A549 (cell line): Measurements from ENCODE around the gene CACNA1I. TPM values are rescaled to one million over a fixed set of nuclear protein-coding genes. Genes with fewer than 3 reads are reported as not detected.

Experiments
- ATAC-seq, 2 experiments: fragments of 200-7000 bp in 1 of 2; fragments of >200 bp in 1 of 2; cut with Nextera tagmentation in 1 of 2; cut with Tn5 transposase in 1 of 2; 3 replicates each; pipeline versions ENCODE4 v1.8.0 to v1.9.1; 2018 to 2020; ENCODE audit warnings: mild to moderate bottlenecking in 1 of 2, moderate library complexity in 1 of 2
- CTCF ChIA-PET: fragments of 300-600 bp; sonication (Branson Sonifier 250); formaldehyde crosslinking; extraction: SDS; loops from one replicate; lab custom pipeline; 2021; ENCODE audit warnings: antibody characterized with exemption, inconsistent platforms; lab: Yijun Ruan, JAX
- POLR2A ChIA-PET: fragments of 350-600 bp; formaldehyde crosslinking; extraction: SDS; loops from one replicate; lab custom pipeline; 2021; ENCODE audit warnings: antibody characterized with exemption, inconsistent platforms; lab: Yijun Ruan, JAX
- DNase-seq, 2 experiments: peaks; one replicate each; pipeline versions ENCODE4 v3.0.0 to v3.0.0-alpha.2; 2011 to 2016; ENCODE audit warnings: low read depth in 1 of 2, low spot score in 1 of 2
- FAIRE-seq: peaks from 2 replicates; lab custom pipeline; 2011; peaks lifted over from hg19 to GRCh38; lab: Jason Lieb, UNC
- H3K27ac ChIP-seq, 2 experiments: fragments of >200 bp; sonication (Bioruptor Twin); formaldehyde crosslinking; 3 replicates each; pipeline ENCODE4 v1.5.1; 2016 to 2017
- H3K4me1 ChIP-seq: fragments of >200 bp; sonication (Bioruptor Twin); formaldehyde crosslinking; 3 replicates; pipeline ENCODE4 v1.6.1; 2016
- H3K4me2 ChIP-seq: fragments of >200 bp; sonication (Bioruptor Twin); formaldehyde crosslinking; 3 replicates; pipeline ENCODE4 v1.6.1; 2016
- H3K4me3 ChIP-seq: fragments of >200 bp; sonication (Bioruptor Twin); formaldehyde crosslinking; 3 replicates; pipeline ENCODE4 v1.5.1; 2016
- H3K9me3 ChIP-seq: fragments of >200 bp; sonication (Bioruptor Twin); formaldehyde crosslinking; 3 replicates; pipeline ENCODE4 v1.6.1; 2016
- ATOH8 ChIP-seq: fragments of 250-450 bp; sonication (Bioruptor Pico); IDR thresholded peaks from 2 replicates; pipeline ENCODE4 v1.5.0; 2020; ENCODE audit warnings: low read depth, mild to moderate bottlenecking, moderate library complexity
- BHLHE40 ChIP-seq: IDR thresholded peaks from 2 replicates; pipeline ENCODE4 v1.6.1; 2012; ENCODE audit warnings: low read depth, low read length, inconsistent platforms
- CBX8 ChIP-seq: fragments of 200-600 bp; sonication (generic); IDR thresholded peaks from 2 replicates; pipeline ENCODE4 v1.6.1; 2016
- CEBPB ChIP-seq, 2 experiments: fragments of >200 bp in 1 of 2; sonication (Bioruptor Twin) in 1 of 2; formaldehyde crosslinking in 1 of 2; IDR thresholded peaks; 2 replicates each; pipeline ENCODE4 v1.6.1; 2012 to 2016
- CHD2 ChIP-seq: fragments of 150-350 bp; IDR thresholded peaks from 2 replicates; pipeline ENCODE4 v1.6.1; 2014; ENCODE audit warnings: low read length; ENCODE audit not compliant: partially characterized antibody
- CHD4 ChIP-seq: fragments of 200-600 bp; sonication (generic); IDR thresholded peaks from 2 replicates; pipeline ENCODE4 v1.6.1; 2016; ENCODE audit warnings: antibody characterized with exemption, mild to moderate bottlenecking, borderline replicate concordance
- EHF ChIP-seq: fragments of 250-450 bp; sonication (Bioruptor Pico); IDR thresholded peaks from 2 replicates; pipeline ENCODE4 v1.5.0; 2020; ENCODE audit warnings: mild to moderate bottlenecking
- EHMT2 ChIP-seq: fragments of 200-600 bp; sonication (generic); IDR thresholded peaks from 2 replicates; pipeline ENCODE4 v1.6.1; 2016; ENCODE audit warnings: antibody characterized with exemption, low read depth, mild to moderate bottlenecking, moderate library complexity
- EP300 ChIP-seq, 2 experiments: fragments of >200 bp; sonication (Bioruptor Twin); formaldehyde crosslinking; IDR thresholded peaks; 2 replicates in 1 of 2; 3 replicates in 1 of 2; pipeline ENCODE4 v1.6.1; 2016 to 2017
- ESRRA ChIP-seq: fragments of 150-350 bp; IDR thresholded peaks from 2 replicates; pipeline ENCODE4 v1.6.1; 2014; ENCODE audit warnings: mild to moderate bottlenecking, low read length, borderline replicate concordance
- FOXS1 ChIP-seq: fragments of 250-450 bp; sonication (Bioruptor Pico); IDR thresholded peaks from 2 replicates; pipeline ENCODE4 v1.5.0; 2020; ENCODE audit warnings: mild to moderate bottlenecking, moderate library complexity
- JUN ChIP-seq, 2 experiments: fragments of >200 bp; sonication (Bioruptor Twin); formaldehyde crosslinking; IDR thresholded peaks; 2 replicates in 1 of 2; 3 replicates in 1 of 2; pipeline ENCODE4 v1.6.1; 2016 to 2017
- KDM1A ChIP-seq: fragments of 200-600 bp; sonication (generic); IDR thresholded peaks from 2 replicates; pipeline ENCODE4 v1.6.1; 2016; ENCODE audit warnings: low read depth, mild to moderate bottlenecking
- NFE2L2 ChIP-seq: fragments of 150-350 bp; conservative IDR thresholded peaks from 2 replicates; pipeline ENCODE4 v1.6.1; 2014; ENCODE audit warnings: low read length
- NR3C1 ChIP-seq: fragments of >200 bp; sonication (Bioruptor Twin); formaldehyde crosslinking; IDR thresholded peaks from 3 replicates; pipeline ENCODE4 v1.6.1; 2017
- PBX3 ChIP-seq: IDR thresholded peaks from 2 replicates; pipeline ENCODE4 v1.6.1; 2012
- PHF8 ChIP-seq: fragments of 200-600 bp; sonication (generic); IDR thresholded peaks from 2 replicates; pipeline ENCODE4 v1.6.1; 2016; ENCODE audit warnings: low read depth, mild to moderate bottlenecking, antibody characterized with exemption, moderate library complexity, borderline replicate concordance
- POLR2A ChIP-seq: IDR thresholded peaks from 2 replicates; pipeline ENCODE4 v1.6.1; 2012; ENCODE audit warnings: mild to moderate bottlenecking, low read length
- RCOR1 ChIP-seq: fragments of 150-350 bp; IDR thresholded peaks from 2 replicates; pipeline ENCODE4 v1.6.1; 2014; ENCODE audit warnings: antibody characterized with exemption, low read length, low read depth
- RFX5 ChIP-seq: fragments of 450-650 bp; IDR thresholded peaks from 2 replicates; pipeline ENCODE4 v1.7.1; 2014; ENCODE audit warnings: antibody characterized with exemption, mild to moderate bottlenecking, moderate library complexity
- SREBF2 ChIP-seq: fragments of 450-650 bp; IDR thresholded peaks from 2 replicates; pipeline ENCODE4 v1.6.1; 2014; ENCODE audit warnings: mild to moderate bottlenecking, moderate library complexity
- TFCP2L1 ChIP-seq: fragments of 250-450 bp; sonication (Bioruptor Pico); IDR thresholded peaks from 2 replicates; pipeline ENCODE4 v1.5.0; 2021; ENCODE audit warnings: mild to moderate bottlenecking
- TP53 ChIP-seq: fragments of 250-450 bp; sonication (Bioruptor Pico); IDR thresholded peaks from 2 replicates; pipeline ENCODE4 v1.5.0; 2021; ENCODE audit warnings: mild to moderate bottlenecking, moderate library complexity
- ZNF302 ChIP-seq: fragments of 250-450 bp; sonication (Bioruptor Pico); IDR thresholded peaks from 2 replicates; pipeline ENCODE4 v1.9.0; 2021; ENCODE audit warnings: inconsistent platforms, mild to moderate bottlenecking, moderate library complexity
- whole genome bisulfite sequencing: methylation state at CpG from one replicate; pipeline ENCODE4 v1.1.6; 2017; ENCODE audit errors: missing lambda C conversion rate; 5-methylcytosine and 5-hydroxymethylcytosine counted together
- polyA plus RNA-seq, 4 experiments: library from polyadenylated mRNA; depleted of rRNA in 3 of 4; stranded (reverse); fragments of >200 nt; fragmentation: RNase III in 1 of 4; extraction: RNeasy Plus Mini Kit Qiagen cat#74134 plus additional on column Dnase treatment in 1 of 4; gene quantifications; 2 replicates in 3 of 4; 3 replicates in 1 of 4; pipeline ENCODE4 v1.2.3, GENCODE V29; 2011 to 2017
- TF ChIP-seq, protein P1 (sequence below): fragments of 450-650 bp; IDR thresholded peaks from 2 replicates; pipeline ENCODE4 v1.6.1; 2014; ENCODE audit warnings: antibody characterized with exemption
- TF ChIP-seq, protein P2 (sequence below): IDR thresholded peaks from 2 replicates; pipeline ENCODE4 v1.6.1; 2012
- TF ChIP-seq, protein P3 (sequence below): fragments of >200 bp; sonication (Bioruptor Twin); formaldehyde crosslinking; IDR thresholded peaks from 3 replicates; pipeline ENCODE4 v1.6.1; 2016
- TF ChIP-seq, protein P4 (sequence below): fragments of 150-350 bp; IDR thresholded peaks from 2 replicates; pipeline ENCODE4 v1.6.1; 2014; ENCODE audit warnings: low read depth, mild to moderate bottlenecking, low read length

CACNA1I gene
- polyA plus RNA-seq, 2 of the 4 experiments (the other 2 are of a cell fraction) = 0.03 to 0.13 TPM

GRCh38 chr22:39646398-39647063 lies 76.0 kb downstream of the CACNA1I start:
- Histone ChIP-seq H3K4me2 (no peak overlapping the region), H3K27ac (no peak overlapping the region), H3K4me1 (no peaks in the 10 kb centered on the region), H3K4me3 (no peak overlapping the region), H3K9me3 (no peaks in the 10 kb centered on the region)
- no peak for TF ChIP-seq CHD4
- TF ChIP-seq, protein P1, sequence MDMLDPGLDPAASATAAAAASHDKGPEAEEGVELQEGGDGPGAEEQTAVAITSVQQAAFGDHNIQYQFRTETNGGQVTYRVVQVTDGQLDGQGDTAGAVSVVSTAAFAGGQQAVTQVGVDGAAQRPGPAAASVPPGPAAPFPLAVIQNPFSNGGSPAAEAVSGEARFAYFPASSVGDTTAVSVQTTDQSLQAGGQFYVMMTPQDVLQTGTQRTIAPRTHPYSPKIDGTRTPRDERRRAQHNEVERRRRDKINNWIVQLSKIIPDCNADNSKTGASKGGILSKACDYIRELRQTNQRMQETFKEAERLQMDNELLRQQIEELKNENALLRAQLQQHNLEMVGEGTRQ = no peak
- TF ChIP-seq, protein P2, sequence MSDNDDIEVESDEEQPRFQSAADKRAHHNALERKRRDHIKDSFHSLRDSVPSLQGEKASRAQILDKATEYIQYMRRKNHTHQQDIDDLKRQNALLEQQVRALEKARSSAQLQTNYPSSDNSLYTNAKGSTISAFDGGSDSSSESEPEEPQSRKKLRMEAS = no peak
- TF ChIP-seq TP53 = no peak
- TF ChIP-seq CBX8 = no peak
- TF ChIP-seq RFX5 = no peak
- no peak for TF ChIP-seq PBX3
- TF ChIP-seq EP300 (IDR thresholded peaks at IDR 0.05) = no peak
- no peak for TF ChIP-seq FOXS1
- no peak for TF ChIP-seq NR3C1
- no peak for TF ChIP-seq ATOH8 (CRISPR knock-in tag)
- TF ChIP-seq JUN (IDR thresholded peaks at IDR 0.05) = no peak
- TF ChIP-seq KDM1A = no peak
- no peak for TF ChIP-seq POLR2A
- TF ChIP-seq CEBPB (IDR thresholded peaks at IDR 0.05) = no peak
- TF ChIP-seq CHD2 = no peak
- TF ChIP-seq ZNF302 (CRISPR knock-in tag) = no peak
- no peak for TF ChIP-seq EHF (CRISPR knock-in tag)
- ChIA-PET CTCF (no interaction called here), POLR2A (no interaction called here)
- DNase-seq (no peak), ATAC-seq (no peak), FAIRE-seq (no peak)
- WGBS = 58% methylated on average over 14 of the region's 31 CpGs

- CTCF ChIA-PET = interaction anchor here (0.6 kb wide), 1 partner anchor 301 kb away, joined by 3 read pairs; no protein-coding TSS in a partner anchor
- no peak for ATAC-seq
- no peak for TF ChIP-seq ATOH8 (CRISPR knock-in tag)
- TF ChIP-seq, protein P1 = no peak
- no peak for TF ChIP-seq BHLHE40
- TF ChIP-seq CBX8 = no peak
- no peak for TF ChIP-seq TP53
- TF ChIP-seq, protein P3, sequence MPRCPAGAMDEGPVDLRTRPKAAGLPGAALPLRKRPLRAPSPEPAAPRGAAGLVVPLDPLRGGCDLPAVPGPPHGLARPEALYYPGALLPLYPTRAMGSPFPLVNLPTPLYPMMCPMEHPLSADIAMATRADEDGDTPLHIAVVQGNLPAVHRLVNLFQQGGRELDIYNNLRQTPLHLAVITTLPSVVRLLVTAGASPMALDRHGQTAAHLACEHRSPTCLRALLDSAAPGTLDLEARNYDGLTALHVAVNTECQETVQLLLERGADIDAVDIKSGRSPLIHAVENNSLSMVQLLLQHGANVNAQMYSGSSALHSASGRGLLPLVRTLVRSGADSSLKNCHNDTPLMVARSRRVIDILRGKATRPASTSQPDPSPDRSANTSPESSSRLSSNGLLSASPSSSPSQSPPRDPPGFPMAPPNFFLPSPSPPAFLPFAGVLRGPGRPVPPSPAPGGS = no peak
- no peak for TF ChIP-seq CHD4
- TF ChIP-seq RCOR1 = no peak
- TF ChIP-seq ESRRA = no peak
- TF ChIP-seq SREBF2 = no peak
- no peak for TF ChIP-seq PHF8
- no peak for TF ChIP-seq EHMT2
- TF ChIP-seq, protein P4, sequence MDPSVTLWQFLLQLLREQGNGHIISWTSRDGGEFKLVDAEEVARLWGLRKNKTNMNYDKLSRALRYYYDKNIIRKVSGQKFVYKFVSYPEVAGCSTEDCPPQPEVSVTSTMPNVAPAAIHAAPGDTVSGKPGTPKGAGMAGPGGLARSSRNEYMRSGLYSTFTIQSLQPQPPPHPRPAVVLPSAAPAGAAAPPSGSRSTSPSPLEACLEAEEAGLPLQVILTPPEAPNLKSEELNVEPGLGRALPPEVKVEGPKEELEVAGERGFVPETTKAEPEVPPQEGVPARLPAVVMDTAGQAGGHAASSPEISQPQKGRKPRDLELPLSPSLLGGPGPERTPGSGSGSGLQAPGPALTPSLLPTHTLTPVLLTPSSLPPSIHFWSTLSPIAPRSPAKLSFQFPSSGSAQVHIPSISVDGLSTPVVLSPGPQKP = no peak
- no peak for TF ChIP-seq PBX3
- no peak for TF ChIP-seq EHF (CRISPR knock-in tag)
- TF ChIP-seq NFE2L2 = no peak
- no peak for TF ChIP-seq TFCP2L1 (CRISPR knock-in tag)
These were observed 77.5 kb downstream of the CACNA1I start for GRCh38 chr22:39647836-39648629.

More at GRCh38 chr22:39647836-39648629, 77.5 kb downstream of the CACNA1I start:
- FAIRE-seq (no peak), DNase-seq (no peak)
- H3K9me3 ChIP-seq = no peaks in the 10 kb centered on the region
- WGBS = 89% methylated on average over 14 of the region's 35 CpGs
- H3K4me2 ChIP-seq = no peak overlapping the region
- no peak overlapping the region for H3K27ac ChIP-seq
- POLR2A ChIA-PET = no interaction called here
- no peak overlapping the region for H3K4me3 ChIP-seq
- no peaks in the 10 kb centered on the region for H3K4me1 ChIP-seq
